Upper lobe of left lung (tissue), 4 donors: ENCODE results near the gene SPG11.

Source experiments
- EP300 ChIP-seq, 4 donors: sonication (generic); formaldehyde crosslinking; IDR thresholded peaks; one replicate each; pipeline ENCODE4 v1.5.1; 2017; ENCODE audit warnings: antibody characterized with exemption in 4 of 4, control low read depth in 2 of 4
- POLR2A ChIP-seq, 4 donors: fragments of 450-650 bp; IDR thresholded peaks; one replicate each; pipeline ENCODE4 v1.5.1; 2016 to 2017; ENCODE audit warnings: antibody characterized with exemption in 4 of 4, mild to moderate bottlenecking in 2 of 4
- POLR2AphosphoS5 ChIP-seq, 2 donors: sonication (generic); formaldehyde crosslinking; IDR thresholded peaks; one replicate each; pipeline ENCODE4 v1.5.1; 2017; ENCODE audit warnings: antibody characterized with exemption in 2 of 2
- TF ChIP-seq, protein P1 (sequence below), 6 experiments: fragments of 450-650 bp in 4 of 6; fragments of 200-600 bp in 2 of 6; sonication (generic) in 2 of 6; IDR thresholded peaks; one replicate each; pipeline ENCODE4 v1.5.1; 2016 to 2019; ENCODE audit warnings: antibody characterized with exemption in 6 of 6

DNA sequence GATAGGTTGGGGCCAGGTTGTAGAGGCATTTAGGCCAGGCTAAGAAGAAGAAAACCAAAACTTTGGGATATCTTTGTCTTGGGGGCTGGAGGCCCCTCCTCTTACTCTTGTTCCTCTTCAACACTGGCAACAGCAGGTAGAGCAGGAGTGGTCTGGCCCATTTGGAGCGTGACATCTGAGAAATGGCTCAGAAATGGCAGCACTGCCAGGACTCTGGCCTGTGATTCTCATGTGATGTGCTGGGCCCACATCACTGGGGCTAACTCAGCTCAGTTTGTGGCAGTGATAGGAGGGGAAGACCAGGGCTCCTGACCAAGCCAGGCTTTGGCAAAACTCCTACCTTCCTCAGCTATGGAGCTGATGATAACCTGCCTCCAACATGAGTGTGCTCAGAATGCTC, 29.2 kb upstream of the SPG11 start:
- TF ChIP-seq, protein P1, sequence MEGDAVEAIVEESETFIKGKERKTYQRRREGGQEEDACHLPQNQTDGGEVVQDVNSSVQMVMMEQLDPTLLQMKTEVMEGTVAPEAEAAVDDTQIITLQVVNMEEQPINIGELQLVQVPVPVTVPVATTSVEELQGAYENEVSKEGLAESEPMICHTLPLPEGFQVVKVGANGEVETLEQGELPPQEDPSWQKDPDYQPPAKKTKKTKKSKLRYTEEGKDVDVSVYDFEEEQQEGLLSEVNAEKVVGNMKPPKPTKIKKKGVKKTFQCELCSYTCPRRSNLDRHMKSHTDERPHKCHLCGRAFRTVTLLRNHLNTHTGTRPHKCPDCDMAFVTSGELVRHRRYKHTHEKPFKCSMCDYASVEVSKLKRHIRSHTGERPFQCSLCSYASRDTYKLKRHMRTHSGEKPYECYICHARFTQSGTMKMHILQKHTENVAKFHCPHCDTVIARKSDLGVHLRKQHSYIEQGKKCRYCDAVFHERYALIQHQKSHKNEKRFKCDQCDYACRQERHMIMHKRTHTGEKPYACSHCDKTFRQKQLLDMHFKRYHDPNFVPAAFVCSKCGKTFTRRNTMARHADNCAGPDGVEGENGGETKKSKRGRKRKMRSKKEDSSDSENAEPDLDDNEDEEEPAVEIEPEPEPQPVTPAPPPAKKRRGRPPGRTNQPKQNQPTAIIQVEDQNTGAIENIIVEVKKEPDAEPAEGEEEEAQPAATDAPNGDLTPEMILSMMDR (IDR thresholded peaks at IDR 0.05) = no peak
- TF ChIP-seq EP300 (IDR thresholded peaks at IDR 0.05) = no peak
- no peak for TF ChIP-seq POLR2A (IDR thresholded peaks at IDR 0.05)
- TF ChIP-seq POLR2AphosphoS5 (IDR thresholded peaks at IDR 0.05) = no peak
